ENCODE data around the gene PPARD. TPM values are rescaled to one million over a fixed set of nuclear protein-coding genes. Genes with fewer than 3 reads are reported as not detected.

Gene PPARD
- total RNA-seq, 1 experiment from 2014 or later = 2.5 TPM

- Histone ChIP-seq H3K9me3 (ENCODE audit: low read length) (no peaks in the 10 kb centered on the region), H3K9ac (ENCODE audit: low read length) (no peak overlapping the region), H3K4me2 (ENCODE audit: low read depth, low read length, poor library complexity, severe bottlenecking) (no peak overlapping the region), H3K4me1 (ENCODE audit: low read length) (no peaks in the 10 kb centered on the region), H3K79me2 (ENCODE audit: low read length) (no peaks in the 10 kb centered on the region), H2AFZ (ENCODE audit: low read length) (no peak overlapping the region), H3K27me3 (ENCODE audit: low read length) (no peaks in the 10 kb centered on the region), H3K27ac (ENCODE audit: low read length) (no peak overlapping the region), H3K36me3 (ENCODE audit: insufficient read depth, low read length) (no peaks in the 10 kb centered on the region), H4K20me1 (ENCODE audit: insufficient read depth, low read depth, low read length) (0 out of 2 replicates have a peak, but pooled peaks cover 6% of the 10 kb centered on the region), H3K4me3 (ENCODE audit: low read length) (no peak overlapping the region), H3K9me2 (replicated peaks; ENCODE audit: insufficient read depth, low read length) (no peaks in the 10 kb centered on the region)
- DNase-seq = no peak
Observed at GRCh38 chr6:35397806-35398418, 55.6 kb downstream of the PPARD start.

- no peaks in the 10 kb centered on the region for H3K9me3 ChIP-seq (ENCODE audit: low read length)
- no peak overlapping the region for H2AFZ ChIP-seq (ENCODE audit: low read length)
- no peak for DNase-seq
- no peaks in the 10 kb centered on the region for H3K27me3 ChIP-seq (ENCODE audit: low read length)
- 0 out of 2 replicates have a peak, but pooled peaks cover 2% of the 10 kb centered on the region for H4K20me1 ChIP-seq (ENCODE audit: insufficient read depth, low read depth, low read length)
- H3K27ac ChIP-seq (ENCODE audit: low read length) = no peak overlapping the region
- H3K36me3 ChIP-seq (ENCODE audit: insufficient read depth, low read length) = no peaks in the 10 kb centered on the region
- H3K9ac ChIP-seq (ENCODE audit: low read length) = no peak overlapping the region
- no peaks in the 10 kb centered on the region for H3K9me2 ChIP-seq (replicated peaks; ENCODE audit: insufficient read depth, low read length)
- H3K4me1 ChIP-seq (ENCODE audit: low read length) = no peaks in the 10 kb centered on the region
- no peak overlapping the region for H3K4me3 ChIP-seq (ENCODE audit: low read length)
- H3K79me2 ChIP-seq (ENCODE audit: low read length) = no peaks in the 10 kb centered on the region
- no peak overlapping the region for H3K4me2 ChIP-seq (ENCODE audit: low read depth, low read length, poor library complexity, severe bottlenecking)
Observed at GRCh38 chr6:35398526-35398925, 56.2 kb downstream of the PPARD start.

GRCh38 chr6:35400111-35400510, 57.8 kb downstream of the PPARD start:
- DNase-seq = no peak
- Histone ChIP-seq H3K27ac (ENCODE audit: low read length) (no peak overlapping the region), H4K20me1 (ENCODE audit: insufficient read depth, low read depth, low read length) (no peaks in the 10 kb centered on the region), H3K9me3 (ENCODE audit: low read length) (no peaks in the 10 kb centered on the region), H3K79me2 (ENCODE audit: low read length) (no peaks in the 10 kb centered on the region), H3K4me1 (ENCODE audit: low read length) (no peaks in the 10 kb centered on the region), H2AFZ (ENCODE audit: low read length) (no peak overlapping the region), H3K4me2 (ENCODE audit: low read depth, low read length, poor library complexity, severe bottlenecking) (no peak overlapping the region), H3K27me3 (ENCODE audit: low read length) (no peaks in the 10 kb centered on the region), H3K9me2 (replicated peaks; ENCODE audit: insufficient read depth, low read length) (no peaks in the 10 kb centered on the region), H3K36me3 (ENCODE audit: insufficient read depth, low read length) (no peaks in the 10 kb centered on the region), H3K4me3 (ENCODE audit: low read length) (no peak overlapping the region), H3K9ac (ENCODE audit: low read length) (no peak overlapping the region)

- DNase-seq = no peak
- no peaks in the 10 kb centered on the region for H3K9me2 ChIP-seq (replicated peaks; ENCODE audit: insufficient read depth, low read length)
- H3K9me3 ChIP-seq (ENCODE audit: low read length) = no peaks in the 10 kb centered on the region
- H4K20me1 ChIP-seq (ENCODE audit: insufficient read depth, low read depth, low read length) = no peaks in the 10 kb centered on the region
- H2AFZ ChIP-seq (ENCODE audit: low read length) = no peak overlapping the region
- H3K9ac ChIP-seq (ENCODE audit: low read length) = no peak overlapping the region
- H3K27ac ChIP-seq (ENCODE audit: low read length) = no peak overlapping the region
- H3K27me3 ChIP-seq (ENCODE audit: low read length) = no peaks in the 10 kb centered on the region
- no peaks in the 10 kb centered on the region for H3K4me1 ChIP-seq (ENCODE audit: low read length)
- H3K79me2 ChIP-seq (ENCODE audit: low read length) = no peaks in the 10 kb centered on the region
- no peak overlapping the region for H3K4me3 ChIP-seq (ENCODE audit: low read length)
- H3K4me2 ChIP-seq (ENCODE audit: low read depth, low read length, poor library complexity, severe bottlenecking) = no peak overlapping the region
- H3K36me3 ChIP-seq (ENCODE audit: insufficient read depth, low read length) = no peaks in the 10 kb centered on the region
Observed at GRCh38 chr6:35400901-35401311, 58.5 kb downstream of the PPARD start.

- DNase-seq = no peak
- no peaks in the 10 kb centered on the region for H3K9me3 ChIP-seq (ENCODE audit: low read length)
- no peak overlapping the region for H2AFZ ChIP-seq (ENCODE audit: low read length)
- no peaks in the 10 kb centered on the region for H4K20me1 ChIP-seq (ENCODE audit: insufficient read depth, low read depth, low read length)
- H3K4me2 ChIP-seq (ENCODE audit: low read depth, low read length, poor library complexity, severe bottlenecking) = no peak overlapping the region
- H3K27ac ChIP-seq (ENCODE audit: low read length) = no peak overlapping the region
- no peaks in the 10 kb centered on the region for H3K4me1 ChIP-seq (ENCODE audit: low read length)
- H3K4me3 ChIP-seq (ENCODE audit: low read length) = no peak overlapping the region
- no peaks in the 10 kb centered on the region for H3K27me3 ChIP-seq (ENCODE audit: low read length)
- H3K9me2 ChIP-seq (replicated peaks; ENCODE audit: insufficient read depth, low read length) = no peaks in the 10 kb centered on the region
- no peaks in the 10 kb centered on the region for H3K79me2 ChIP-seq (ENCODE audit: low read length)
- no peak overlapping the region for H3K9ac ChIP-seq (ENCODE audit: low read length)
- no peaks in the 10 kb centered on the region for H3K36me3 ChIP-seq (ENCODE audit: insufficient read depth, low read length)
Observed at GRCh38 chr6:35401514-35401913, 59.2 kb downstream of the PPARD start.

GRCh38 chr6:35402136-35402855, 59.9 kb downstream of the PPARD start:
- Histone ChIP-seq H3K9ac (ENCODE audit: low read length) (no peak overlapping the region), H3K27ac (ENCODE audit: low read length) (no peak overlapping the region), H4K20me1 (ENCODE audit: insufficient read depth, low read depth, low read length) (no peaks in the 10 kb centered on the region), H2AFZ (ENCODE audit: low read length) (no peak overlapping the region), H3K4me3 (ENCODE audit: low read length) (no peak overlapping the region), H3K36me3 (ENCODE audit: insufficient read depth, low read length) (no peaks in the 10 kb centered on the region), H3K4me1 (ENCODE audit: low read length) (no peaks in the 10 kb centered on the region), H3K27me3 (ENCODE audit: low read length) (no peaks in the 10 kb centered on the region), H3K9me2 (replicated peaks; ENCODE audit: insufficient read depth, low read length) (no peaks in the 10 kb centered on the region), H3K9me3 (ENCODE audit: low read length) (no peaks in the 10 kb centered on the region), H3K79me2 (ENCODE audit: low read length) (no peaks in the 10 kb centered on the region), H3K4me2 (ENCODE audit: low read depth, low read length, poor library complexity, severe bottlenecking) (no peak overlapping the region)
- no peak for DNase-seq

GRCh38 chr6:35402856-35403191, 60.5 kb downstream of the PPARD start:
- no peaks in the 10 kb centered on the region for H4K20me1 ChIP-seq (ENCODE audit: insufficient read depth, low read depth, low read length)
- no peaks in the 10 kb centered on the region for H3K4me1 ChIP-seq (ENCODE audit: low read length)
- no peaks in the 10 kb centered on the region for H3K9me2 ChIP-seq (replicated peaks; ENCODE audit: insufficient read depth, low read length)
- H2AFZ ChIP-seq (ENCODE audit: low read length) = no peak overlapping the region
- H3K9me3 ChIP-seq (ENCODE audit: low read length) = no peaks in the 10 kb centered on the region
- H3K9ac ChIP-seq (ENCODE audit: low read length) = no peak overlapping the region
- no peaks in the 10 kb centered on the region for H3K36me3 ChIP-seq (ENCODE audit: insufficient read depth, low read length)
- no peak overlapping the region for H3K27ac ChIP-seq (ENCODE audit: low read length)
- no peak for DNase-seq
- H3K79me2 ChIP-seq (ENCODE audit: low read length) = no peaks in the 10 kb centered on the region
- no peak overlapping the region for H3K4me3 ChIP-seq (ENCODE audit: low read length)
- no peaks in the 10 kb centered on the region for H3K27me3 ChIP-seq (ENCODE audit: low read length)
- no peak overlapping the region for H3K4me2 ChIP-seq (ENCODE audit: low read depth, low read length, poor library complexity, severe bottlenecking)

- no peak overlapping the region for H3K27ac ChIP-seq (ENCODE audit: low read length)
- H3K4me3 ChIP-seq (ENCODE audit: low read length) = no peak overlapping the region
- no peaks in the 10 kb centered on the region for H3K27me3 ChIP-seq (ENCODE audit: low read length)
- H3K36me3 ChIP-seq (ENCODE audit: insufficient read depth, low read length) = no peaks in the 10 kb centered on the region
- no peak overlapping the region for H3K4me2 ChIP-seq (ENCODE audit: low read depth, low read length, poor library complexity, severe bottlenecking)
- H3K9me2 ChIP-seq (replicated peaks; ENCODE audit: insufficient read depth, low read length) = no peaks in the 10 kb centered on the region
- H3K79me2 ChIP-seq (ENCODE audit: low read length) = no peaks in the 10 kb centered on the region
- no peaks in the 10 kb centered on the region for H3K9me3 ChIP-seq (ENCODE audit: low read length)
- no peaks in the 10 kb centered on the region for H3K4me1 ChIP-seq (ENCODE audit: low read length)
- no peak for DNase-seq
- no peak overlapping the region for H3K9ac ChIP-seq (ENCODE audit: low read length)
- H4K20me1 ChIP-seq (ENCODE audit: insufficient read depth, low read depth, low read length) = no peaks in the 10 kb centered on the region
- H2AFZ ChIP-seq (ENCODE audit: low read length) = no peak overlapping the region
Observed at GRCh38 chr6:35403544-35404442, 61.4 kb downstream of the PPARD start.

Measured in Karpas-422 (cell line).